Panc1 (cell line): Measurements from ENCODE around the gene IKBKG.
A peak's percentile ranks its signal among the peaks of the same experiment; 100 is the strongest.

ENCODE experiments used
- CTCF ChIP-seq: fragments of 450-650 bp; IDR thresholded peaks from 2 replicates; pipeline ENCODE4 v1.5.1; 2017; ENCODE audit warnings: mild to moderate bottlenecking
- POLR2AphosphoS5 ChIP-seq: IDR thresholded peaks from 2 replicates; pipeline ENCODE4 v1.6.1; 2012; ENCODE audit warnings: mild to moderate bottlenecking, low read depth, low read length, moderate library complexity
- SIN3A ChIP-seq: IDR thresholded peaks from 2 replicates; pipeline ENCODE4 v1.6.1; 2012; ENCODE audit warnings: low read depth, mild to moderate bottlenecking, low read length, moderate library complexity, borderline replicate concordance; ENCODE audit not compliant: insufficient read depth

DNA sequence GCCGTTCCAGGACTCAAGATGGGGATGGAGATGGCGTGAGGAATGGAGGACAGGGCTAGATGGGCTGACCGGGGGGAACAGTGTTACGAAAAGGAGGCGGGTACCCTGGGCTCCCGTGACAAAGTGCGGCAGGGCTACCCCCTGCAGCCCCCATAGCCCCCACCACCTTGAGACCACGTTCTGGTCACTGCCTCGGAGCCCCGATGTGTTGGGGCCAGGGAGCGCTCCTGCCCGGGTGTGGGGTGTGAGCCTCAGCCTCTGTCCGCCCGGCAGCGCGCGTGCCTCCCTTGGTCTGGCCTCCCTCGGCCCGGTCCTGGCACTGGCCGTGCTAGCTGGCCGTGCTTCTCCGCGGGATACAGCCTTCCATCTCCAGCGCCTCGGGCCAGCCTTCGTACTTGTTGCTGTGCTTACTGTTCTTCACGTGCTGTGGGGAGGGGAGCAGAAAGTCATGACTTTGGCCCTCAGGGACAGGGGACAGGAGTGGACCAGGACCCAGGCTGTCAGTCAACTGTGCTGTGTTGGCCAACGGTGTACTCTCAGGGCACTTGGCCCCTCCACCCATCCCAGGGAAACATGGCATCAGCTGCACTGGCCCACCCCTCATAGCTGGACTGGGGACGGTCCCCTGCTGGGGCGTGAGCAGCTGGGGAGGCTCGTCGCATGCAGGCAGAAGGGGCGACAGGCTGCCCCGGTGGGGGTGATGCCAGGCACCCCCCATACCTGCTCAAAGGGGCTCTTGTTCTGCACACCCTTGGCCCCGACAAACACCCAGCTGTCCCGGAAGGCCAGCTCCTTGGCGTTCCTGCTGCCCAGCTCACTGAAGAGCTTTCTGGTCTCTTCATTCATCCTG, 40.7 kb upstream of the IKBKG start:
- TF ChIP-seq CTCF (no peak), SIN3A (no peak), POLR2AphosphoS5 (0 out of 2 replicates have a peak, but pooled peaks have one; percentile 18)
